Right atrium auricular region (tissue), 2 donors: ENCODE measurements around the gene RTKN. TPM values are rescaled to one million over a fixed set of nuclear protein-coding genes. Genes with fewer than 3 reads are reported as not detected.

Source experiments
- DNase-seq: peaks from one replicate; pipeline ENCODE4 v3.0.0-alpha.2; 2019; ENCODE audit warnings: low spot score
- H3K27ac ChIP-seq, 2 donors: fragments of 200-600 bp; sonication (generic); 1 replicate in 1 of 2; 2 replicates in 1 of 2; pipeline ENCODE4 v1.5.1; 2016 to 2019
- H3K27me3 ChIP-seq, 2 donors: fragments of 200-600 bp; sonication (generic); one replicate each; pipeline versions ENCODE4 v1.5.1 to v1.6.0; 2017 to 2019
- H3K36me3 ChIP-seq: fragments of 200-600 bp; sonication (generic); one replicate; pipeline ENCODE4 v1.5.1; 2016
- H3K4me1 ChIP-seq, 2 donors: fragments of 200-600 bp; sonication (generic); one replicate each; pipeline versions ENCODE4 v1.5.1 to v1.6.0; 2017 to 2019
- H3K4me3 ChIP-seq, 2 donors: fragments of 200-600 bp; sonication (generic); 1 replicate in 1 of 2; 2 replicates in 1 of 2; pipeline ENCODE4 v1.5.1; 2017 to 2019; ENCODE audit warnings: mild to moderate bottlenecking in 1 of 2, moderate library complexity in 1 of 2
- H3K9me3 ChIP-seq, 2 donors: fragments of 200-600 bp; sonication (generic); one replicate each; pipeline ENCODE4 v1.5.1; 2019
- total RNA-seq, 2 donors: library from RNA; depleted of rRNA; stranded (reverse); fragments of >200 nt; gene quantifications; one replicate each; pipeline ENCODE4 v1.1.0, GENCODE V29; 2016
- TF ChIP-seq, protein P1 (sequence below), 2 donors: fragments of 200-600 bp; sonication (generic); IDR thresholded peaks; one replicate each; pipeline ENCODE4 v1.5.1; 2019; ENCODE audit warnings: antibody characterized with exemption in 2 of 2

The RTKN gene
- total RNA-seq, 2 donors from 2014 or later: 10.4 to 15.3 TPM

DNA sequence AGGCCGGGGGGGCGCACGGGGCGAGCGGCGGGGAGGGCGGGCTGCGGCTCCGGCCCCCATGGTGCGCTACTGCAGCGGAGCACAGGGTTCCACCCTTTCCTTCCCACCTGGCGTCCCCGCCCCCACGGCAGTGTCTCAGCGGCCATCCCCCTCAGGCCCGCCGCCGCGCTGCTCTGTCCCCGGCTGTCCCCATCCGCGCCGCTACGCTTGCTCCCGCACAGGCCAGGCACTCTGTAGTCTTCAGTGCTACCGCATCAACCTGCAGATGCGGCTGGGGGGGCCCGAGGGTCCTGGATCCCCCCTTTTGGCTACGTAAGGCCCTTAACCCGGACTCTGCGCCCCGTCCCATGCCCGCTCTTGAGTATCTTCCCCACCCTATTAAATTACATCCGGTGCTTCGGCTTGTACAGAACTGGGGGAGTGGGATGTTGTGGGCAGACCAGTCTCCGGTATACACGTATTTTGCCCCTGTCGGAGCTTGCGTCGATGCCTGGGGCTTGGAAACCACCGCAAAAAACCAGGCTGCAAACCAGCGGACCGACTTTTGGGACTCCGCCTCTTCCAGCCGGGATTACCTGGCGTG is 15.9 kb upstream of the RTKN start:
- H3K36me3 ChIP-seq: peaks cover 16% of the 10 kb centered on the region
- peak overlapping the region; percentile 94 to 97 for H3K27ac ChIP-seq
- TF ChIP-seq, protein P1, sequence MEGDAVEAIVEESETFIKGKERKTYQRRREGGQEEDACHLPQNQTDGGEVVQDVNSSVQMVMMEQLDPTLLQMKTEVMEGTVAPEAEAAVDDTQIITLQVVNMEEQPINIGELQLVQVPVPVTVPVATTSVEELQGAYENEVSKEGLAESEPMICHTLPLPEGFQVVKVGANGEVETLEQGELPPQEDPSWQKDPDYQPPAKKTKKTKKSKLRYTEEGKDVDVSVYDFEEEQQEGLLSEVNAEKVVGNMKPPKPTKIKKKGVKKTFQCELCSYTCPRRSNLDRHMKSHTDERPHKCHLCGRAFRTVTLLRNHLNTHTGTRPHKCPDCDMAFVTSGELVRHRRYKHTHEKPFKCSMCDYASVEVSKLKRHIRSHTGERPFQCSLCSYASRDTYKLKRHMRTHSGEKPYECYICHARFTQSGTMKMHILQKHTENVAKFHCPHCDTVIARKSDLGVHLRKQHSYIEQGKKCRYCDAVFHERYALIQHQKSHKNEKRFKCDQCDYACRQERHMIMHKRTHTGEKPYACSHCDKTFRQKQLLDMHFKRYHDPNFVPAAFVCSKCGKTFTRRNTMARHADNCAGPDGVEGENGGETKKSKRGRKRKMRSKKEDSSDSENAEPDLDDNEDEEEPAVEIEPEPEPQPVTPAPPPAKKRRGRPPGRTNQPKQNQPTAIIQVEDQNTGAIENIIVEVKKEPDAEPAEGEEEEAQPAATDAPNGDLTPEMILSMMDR (IDR thresholded peaks at IDR 0.05): no peak
- DNase-seq: no peak
- H3K4me3 ChIP-seq: peak overlapping the region; percentile 55 to 78
- no peaks in the 10 kb centered on the region for H3K9me3 ChIP-seq
- H3K27me3 ChIP-seq: no peaks in the 10 kb centered on the region
- peaks cover 0 to 41% of the 10 kb centered on the region in 2 donors for H3K4me1 ChIP-seq

DNA sequence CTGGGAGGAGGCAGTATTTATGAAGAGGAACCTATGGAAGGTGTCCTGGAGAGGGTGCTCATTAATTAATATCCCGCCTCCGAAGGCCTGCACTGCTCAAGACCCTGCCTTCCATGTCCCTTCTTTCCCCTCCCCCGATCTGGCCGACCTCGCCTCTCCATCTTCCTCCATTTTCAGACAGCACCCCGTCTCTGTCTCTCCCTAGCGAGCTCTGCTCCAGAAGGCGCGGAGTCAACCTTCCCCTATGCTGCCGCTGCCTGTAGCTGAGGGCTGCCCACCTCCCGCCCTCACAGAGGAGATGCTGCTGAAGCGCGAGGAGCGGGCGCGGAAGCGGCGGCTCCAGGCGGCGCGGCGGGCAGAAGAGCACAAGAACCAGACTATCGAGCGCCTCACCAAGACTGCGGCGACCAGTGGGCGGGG is 15.4 kb upstream of the RTKN start:
- TF ChIP-seq, protein P1 (IDR thresholded peaks at IDR 0.05): no peak
- Histone ChIP-seq H3K9me3 (no peaks in the 10 kb centered on the region), H3K4me3 (peak overlapping the region; percentile 55 to 78), H3K36me3 (peaks cover 11% of the 10 kb centered on the region), H3K4me1 (peaks cover 0 to 41% of the 10 kb centered on the region in 2 donors), H3K27me3 (no peaks in the 10 kb centered on the region), H3K27ac (peak overlapping the region; percentile 94 to 97)
- no peak for DNase-seq

- TF ChIP-seq, protein P1 (IDR thresholded peaks at IDR 0.05): no peak
- DNase-seq: peak; percentile 98
- H3K36me3 ChIP-seq: no peaks in the 10 kb centered on the region
- no peaks in the 10 kb centered on the region for H3K27me3 ChIP-seq
- H3K4me3 ChIP-seq: peak within 1 kb of the TSS; percentile 55 to 70
- H3K27ac ChIP-seq: peak within 1 kb of the TSS; percentile 52 to 72
- no peaks in the 10 kb centered on the region for H3K9me3 ChIP-seq
- peaks cover 0 to 41% of the 10 kb centered on the region in 2 donors for H3K4me1 ChIP-seq
Observed at GRCh38 chr2:74454654-74455511, 13.1 kb upstream of the RTKN start, which contains the start of gene INO80B. Gene INO80B (plus strand): TSS chr2:74455087. CDS start chr2:74455117, 30 bp downstream.

GRCh38 chr2:74450570-74451190 is 8.9 kb upstream of the RTKN start:
- H3K4me1 ChIP-seq: peaks cover 0 to 11% of the 10 kb centered on the region in 2 donors
- no peaks in the 10 kb centered on the region for H3K27me3 ChIP-seq
- H3K36me3 ChIP-seq: no peaks in the 10 kb centered on the region
- no peak overlapping the region for H3K4me3 ChIP-seq
- TF ChIP-seq, protein P1 (IDR thresholded peaks at IDR 0.05): no peak
- DNase-seq: no peak
- no peak overlapping the region for H3K27ac ChIP-seq
- no peaks in the 10 kb centered on the region for H3K9me3 ChIP-seq

- no peak for DNase-seq
- Histone ChIP-seq H3K4me3 (no peak overlapping the region), H3K36me3 (no peaks in the 10 kb centered on the region), H3K27ac (no peak overlapping the region), H3K4me1 (no peaks in the 10 kb centered on the region), H3K9me3 (no peaks in the 10 kb centered on the region), H3K27me3 (no peaks in the 10 kb centered on the region)
- TF ChIP-seq, protein P1 (IDR thresholded peaks at IDR 0.05): no peak
Observed at GRCh38 chr2:74448771-74449170, 7.0 kb upstream of the RTKN start.
